Neural cell (in vitro differentiated cells): ENCODE data around the gene UBALD1.

Experiments
- EP300 ChIP-seq: fragments of 450-650 bp; conservative IDR thresholded peaks from 2 replicates; pipeline ENCODE4 v1.6.1; 2014; ENCODE audit warnings: antibody characterized with exemption, mild to moderate bottlenecking, moderate library complexity; ENCODE audit not compliant: poor library complexity, severe bottlenecking
- EZH2 ChIP-seq: fragments of 200-600, 300-800 bp; shearing (Covaris generic), sonication (generic); IDR thresholded peaks from 2 replicates; pipeline ENCODE4 v1.6.1; 2014; ENCODE audit warnings: antibody characterized with exemption, low read length, borderline replicate concordance, mild to moderate bottlenecking; ENCODE audit not compliant: insufficient read depth, poor library complexity, severe bottlenecking
- POLR2AphosphoS5 ChIP-seq: IDR thresholded peaks from 2 replicates; pipeline ENCODE4 v1.6.1; 2012
- RAD21 ChIP-seq: fragments of 450-650 bp; conservative IDR thresholded peaks from 2 replicates; pipeline ENCODE4 v1.6.1; 2014; ENCODE audit warnings: antibody characterized with exemption, mild to moderate bottlenecking, moderate library complexity
- SMC3 ChIP-seq: fragments of 450-650 bp; conservative IDR thresholded peaks from 2 replicates; pipeline ENCODE4 v1.6.1; 2014; ENCODE audit warnings: antibody characterized with exemption, mild to moderate bottlenecking, moderate library complexity; ENCODE audit not compliant: poor library complexity
- TF ChIP-seq, protein P1 (sequence below): fragments of 450-650 bp; IDR thresholded peaks from 2 replicates; pipeline ENCODE4 v1.5.1; 2014; ENCODE audit warnings: antibody characterized with exemption, mild to moderate bottlenecking, moderate library complexity; ENCODE audit not compliant: poor library complexity, severe bottlenecking

DNA sequence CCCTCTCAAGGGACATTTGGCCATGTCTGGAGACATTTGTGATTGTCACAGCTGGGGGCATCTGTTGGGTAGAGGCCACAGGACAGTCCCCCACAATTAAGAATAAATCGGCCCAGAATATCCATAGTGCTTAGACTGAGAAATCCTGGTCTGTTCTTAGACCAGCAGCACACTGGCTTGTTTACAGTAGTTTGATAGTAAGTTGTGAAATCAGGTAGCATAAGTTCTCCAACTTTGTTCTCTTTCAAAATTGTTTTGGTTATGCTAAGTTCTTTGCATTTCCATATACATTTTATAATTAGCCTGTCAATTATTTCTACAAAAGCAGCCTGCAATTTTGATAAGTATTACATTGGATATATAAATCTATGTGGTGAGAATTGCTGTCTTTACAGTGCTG, 16.8 kb upstream of the UBALD1 start:
- TF ChIP-seq, protein P1, sequence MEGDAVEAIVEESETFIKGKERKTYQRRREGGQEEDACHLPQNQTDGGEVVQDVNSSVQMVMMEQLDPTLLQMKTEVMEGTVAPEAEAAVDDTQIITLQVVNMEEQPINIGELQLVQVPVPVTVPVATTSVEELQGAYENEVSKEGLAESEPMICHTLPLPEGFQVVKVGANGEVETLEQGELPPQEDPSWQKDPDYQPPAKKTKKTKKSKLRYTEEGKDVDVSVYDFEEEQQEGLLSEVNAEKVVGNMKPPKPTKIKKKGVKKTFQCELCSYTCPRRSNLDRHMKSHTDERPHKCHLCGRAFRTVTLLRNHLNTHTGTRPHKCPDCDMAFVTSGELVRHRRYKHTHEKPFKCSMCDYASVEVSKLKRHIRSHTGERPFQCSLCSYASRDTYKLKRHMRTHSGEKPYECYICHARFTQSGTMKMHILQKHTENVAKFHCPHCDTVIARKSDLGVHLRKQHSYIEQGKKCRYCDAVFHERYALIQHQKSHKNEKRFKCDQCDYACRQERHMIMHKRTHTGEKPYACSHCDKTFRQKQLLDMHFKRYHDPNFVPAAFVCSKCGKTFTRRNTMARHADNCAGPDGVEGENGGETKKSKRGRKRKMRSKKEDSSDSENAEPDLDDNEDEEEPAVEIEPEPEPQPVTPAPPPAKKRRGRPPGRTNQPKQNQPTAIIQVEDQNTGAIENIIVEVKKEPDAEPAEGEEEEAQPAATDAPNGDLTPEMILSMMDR, result no peak
- TF ChIP-seq EZH2, result no peak
- TF ChIP-seq RAD21, result no peak
- no peak for TF ChIP-seq EP300
- TF ChIP-seq POLR2AphosphoS5, result no peak
- no peak for TF ChIP-seq SMC3
